GM18526 (cell line): ENCODE measurements around the gene ABO.

Experiments
- POLR2A ChIP-seq: IDR thresholded peaks from 3 replicates; pipeline ENCODE4 v1.6.1; 2011; ENCODE audit not compliant: insufficient read length; ENCODE audit errors: extremely low read depth

Gene ABO

DNA sequence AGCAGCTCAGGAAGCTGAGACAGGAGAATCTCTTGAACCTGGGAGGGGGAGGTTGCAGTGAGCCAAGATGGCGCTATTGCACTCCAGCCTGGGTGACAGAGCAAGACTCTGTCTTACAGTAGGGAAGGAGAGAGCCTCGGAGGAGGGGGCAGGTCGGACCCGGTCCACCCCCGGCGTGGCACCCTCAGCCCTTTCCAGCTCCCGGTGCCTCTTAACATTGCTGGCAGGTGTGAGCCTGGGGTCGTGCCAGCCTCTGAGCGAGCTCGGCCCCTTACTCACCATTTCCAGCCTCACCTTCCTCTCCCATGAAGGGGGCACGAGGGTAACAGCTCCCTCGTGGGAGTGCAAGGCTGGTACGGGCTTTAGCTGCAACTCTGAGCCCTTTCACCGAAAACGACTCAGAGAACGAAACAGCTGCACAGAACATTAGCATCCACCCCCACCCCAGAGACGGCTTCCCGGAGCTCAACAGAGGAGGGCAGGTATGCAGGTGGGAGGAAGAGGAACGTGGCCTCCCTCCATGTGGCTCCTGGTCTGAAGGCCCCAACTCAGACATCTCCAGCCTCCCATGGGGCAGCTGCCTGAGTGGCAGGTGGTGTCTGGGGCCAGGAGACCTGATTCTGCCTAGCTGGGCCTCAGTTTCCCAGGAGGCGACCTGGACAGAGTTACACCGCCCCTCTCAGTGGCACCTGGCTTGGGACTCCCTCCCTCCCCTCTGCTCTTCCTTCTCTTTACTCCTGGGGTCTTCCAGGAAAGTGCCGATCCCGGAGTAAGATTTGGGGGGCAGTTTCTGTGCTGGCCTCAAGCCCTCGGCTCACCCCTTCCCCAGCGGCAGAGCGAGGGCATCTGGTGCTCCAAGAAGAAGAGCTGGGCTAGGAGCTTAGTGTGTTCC is 28.5 kb upstream of the ABO start:
- TF ChIP-seq POLR2A, result no peak

GRCh38 chr9:133301253-133302230 is 26.5 kb upstream of the ABO start:
- no peak for TF ChIP-seq POLR2A

GRCh38 chr9:133294257-133294656 is 19.3 kb upstream of the ABO start:
- TF ChIP-seq POLR2A, result no peak

GRCh38 chr9:133290751-133291302 is 15.8 kb upstream of the ABO start:
- TF ChIP-seq POLR2A, result no peak

GRCh38 chr9:133286523-133286922 is 11.5 kb upstream of the ABO start:
- no peak for TF ChIP-seq POLR2A

DNA sequence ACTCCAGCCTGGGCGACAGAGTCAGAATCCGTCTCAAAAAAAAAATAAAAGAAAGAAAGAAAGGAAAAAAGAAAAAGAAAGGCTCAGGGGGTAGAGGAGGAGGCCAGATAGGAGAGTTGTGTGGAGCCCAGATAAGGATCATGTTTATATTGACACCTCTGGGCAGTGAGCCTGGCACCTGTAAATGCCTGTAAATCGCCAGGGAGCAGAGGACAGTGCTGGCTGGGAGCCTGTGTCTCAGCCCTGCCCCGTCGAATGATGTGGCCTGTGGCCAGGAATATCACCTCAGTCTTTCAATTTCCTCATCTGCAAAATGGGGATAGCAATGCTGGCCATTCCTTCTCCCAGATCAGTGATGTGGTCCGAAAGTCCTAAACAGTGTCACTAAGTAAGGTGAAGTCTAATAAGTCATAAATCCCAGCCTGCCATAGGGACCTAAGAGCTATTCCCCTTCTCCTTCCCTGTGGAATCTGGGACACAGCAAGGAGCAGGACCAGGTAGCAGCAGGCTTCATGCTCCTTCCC is 10.3 kb upstream of the ABO start:
- no peak for TF ChIP-seq POLR2A

DNA sequence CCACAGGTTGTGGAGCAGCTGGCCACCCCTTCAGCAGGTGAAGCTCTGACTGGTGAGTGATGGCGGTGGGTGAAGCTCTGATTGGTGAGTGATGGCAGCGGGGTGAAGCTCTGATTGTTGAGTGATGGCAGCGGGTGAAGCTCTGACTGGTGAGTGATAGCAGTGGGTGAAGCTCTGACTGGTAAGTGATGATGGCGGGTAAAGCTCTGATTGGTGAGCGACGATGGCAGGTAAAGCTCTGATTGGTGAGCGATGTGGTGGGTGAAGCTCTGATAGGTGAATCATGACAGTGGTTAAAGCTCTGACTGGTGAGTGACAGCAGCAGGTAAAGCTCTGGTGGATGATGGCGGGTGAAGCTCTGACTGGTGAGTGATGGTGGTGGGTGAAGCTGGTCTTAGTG is 9.4 kb upstream of the ABO start:
- no peak for TF ChIP-seq POLR2A

GRCh38 chr9:133282464-133283238 is 7.7 kb upstream of the ABO start:
- no peak for TF ChIP-seq POLR2A

- TF ChIP-seq POLR2A, result no peak
Measured at GRCh38 chr9:133280392-133280791, 5.4 kb upstream of the ABO start.

DNA sequence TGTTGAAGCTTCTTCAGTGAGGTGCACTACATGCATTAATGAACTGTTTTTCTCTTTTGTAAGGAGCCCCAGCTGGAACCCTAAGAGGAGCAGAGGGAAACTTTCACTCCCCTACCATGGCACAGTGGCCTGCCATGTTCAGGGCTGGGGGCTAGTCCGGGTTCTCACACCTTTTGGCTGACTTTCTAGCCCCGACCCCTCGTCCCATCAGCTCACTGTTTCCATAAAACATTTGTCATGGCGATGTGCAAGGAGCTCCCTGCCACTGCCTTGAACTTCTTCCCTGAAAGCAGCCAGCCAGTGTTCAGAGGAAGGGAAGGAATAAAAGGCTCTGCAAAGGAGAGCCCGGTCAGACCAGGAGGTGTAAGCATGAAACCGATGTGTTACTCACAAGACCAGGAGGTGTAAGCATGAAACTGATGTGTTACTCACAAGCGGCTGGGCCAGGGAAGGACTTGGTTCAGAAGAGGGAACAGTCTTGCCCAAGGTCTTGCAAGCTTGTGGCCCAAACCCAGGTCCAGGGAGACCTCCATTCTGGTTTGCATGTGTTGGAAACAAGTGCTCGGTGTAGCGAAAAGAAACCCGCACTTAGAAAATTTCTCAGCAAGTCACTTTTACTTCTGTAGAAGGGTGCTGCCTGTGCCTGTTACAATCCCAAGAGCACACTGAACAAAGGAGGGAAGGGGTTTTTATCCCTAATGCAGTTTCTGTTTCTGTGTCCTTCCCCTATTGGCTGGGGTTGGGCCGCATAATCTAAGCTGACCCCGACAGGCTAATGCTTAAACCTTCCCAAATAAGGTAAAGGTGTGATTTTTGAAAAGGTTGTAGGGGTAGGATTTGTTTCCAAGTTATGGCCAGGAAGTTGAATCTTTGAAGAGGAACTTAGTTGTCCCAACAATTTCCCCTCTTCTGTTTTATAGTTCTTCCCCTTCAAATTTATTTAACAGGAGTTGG is 3.4 kb upstream of the ABO start:
- no peak for TF ChIP-seq POLR2A

- TF ChIP-seq POLR2A, result no peak
Measured at GRCh38 chr9:133277467-133277866, 2.5 kb upstream of the ABO start.

DNA sequence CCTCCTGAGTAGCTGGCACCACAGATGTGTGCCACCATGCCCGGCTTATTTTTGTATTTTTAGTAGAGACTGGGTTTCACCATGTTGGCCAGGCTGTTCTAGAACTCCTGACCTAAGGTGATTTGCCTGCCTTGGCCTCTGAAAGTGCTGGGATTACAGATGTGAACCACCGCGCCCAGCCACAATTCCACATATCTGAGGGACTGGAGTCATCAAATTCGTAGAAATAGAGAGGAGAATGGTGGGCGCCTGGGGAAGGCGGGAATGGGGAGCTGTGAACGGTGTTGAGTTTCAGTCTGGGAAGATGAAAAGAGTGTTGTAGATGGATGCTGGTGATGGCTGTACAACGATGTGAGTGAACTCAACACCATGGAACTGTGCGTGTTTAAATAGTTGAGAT is 1.9 kb upstream of the ABO start:
- TF ChIP-seq POLR2A, result no peak
